Upper lobe of right lung (tissue), 1 donor: Measurements from ENCODE around the gene TMSB15C. TPM values are rescaled to one million over a fixed set of nuclear protein-coding genes. Genes with fewer than 3 reads are reported as not detected.
"Not testable (repeated sequence)": the region's sequence is repeated elsewhere in the genome, so short reads cannot be mapped to it uniquely, and the experiment has no call there.

Experiments used
- ATAC-seq: fragments of 200-7000 bp; cut with Tn5 transposase; one replicate; pipeline ENCODE4 v1.9.1; 2020; ENCODE audit warnings: mild to moderate bottlenecking, moderate library complexity
- DNase-seq: peaks from one replicate; pipeline ENCODE4 v3.0.0-alpha.2; 2020
- H3K27ac ChIP-seq: fragments of 200-600 bp; one replicate; pipeline ENCODE4 v1.8.0; 2022
- H3K27me3 ChIP-seq: fragments of 200-600 bp; one replicate; pipeline ENCODE4 v1.8.0; 2022; ENCODE audit warnings: mild to moderate bottlenecking
- H3K36me3 ChIP-seq: fragments of 200-600 bp; one replicate; pipeline ENCODE4 v1.8.0; 2022
- H3K4me1 ChIP-seq: fragments of 200-600 bp; one replicate; pipeline ENCODE4 v1.8.0; 2022
- H3K4me3 ChIP-seq: fragments of 200-600 bp; one replicate; pipeline ENCODE4 v1.8.0; 2022; ENCODE audit warnings: mild to moderate bottlenecking
- H3K9me3 ChIP-seq: fragments of 200-600 bp; one replicate; pipeline ENCODE4 v1.8.0; 2022
- intact Hi-C: fragments of 100-400 bp; cut with DNase I; formaldehyde crosslinking; loops from one replicate; pipeline ENCODE4 v1.11.0; 2022
- total RNA-seq: library from RNA; stranded (reverse); fragmentation: NEBNext Ultra II Directional; extraction: Animal tissue kit (Norgen Biotek cat#: 25700); gene quantifications from one replicate; pipeline ENCODE4 v1.2.1, GENCODE V29; 2021
- TF ChIP-seq, protein P1 (sequence below): fragments of 200-600 bp; IDR thresholded peaks from one replicate; pipeline ENCODE4 v1.8.0; 2022; ENCODE audit warnings: antibody characterized with exemption
- donor health status: DM: no; HTN: yes; CAD: no; lungs with severe emphysema.

The TMSB15C gene
- total RNA-seq, 1 donor from 2014 or later, result 1.0 TPM

DNA sequence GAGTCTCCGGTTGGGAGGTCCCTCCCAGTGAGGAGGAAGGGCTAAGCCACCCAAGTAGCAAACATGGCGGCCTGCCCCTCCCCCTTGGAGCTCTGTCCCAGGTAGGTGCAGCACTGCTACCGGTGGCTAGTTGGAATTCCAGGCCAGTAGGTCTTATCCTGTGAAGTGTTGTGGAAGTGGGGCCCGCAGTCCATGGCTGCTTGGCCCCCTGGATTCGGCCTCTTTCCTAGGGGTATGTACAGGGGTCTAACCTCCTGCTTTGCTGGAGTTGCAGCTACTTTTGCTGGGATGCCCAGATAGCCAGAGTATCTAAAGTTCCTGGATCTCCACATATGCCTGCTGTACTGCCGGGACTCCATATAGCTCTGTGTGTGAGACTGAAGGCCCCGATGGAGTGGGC lies 9.9 kb upstream of the TMSB15C start:
- intact Hi-C loops, result no loop called here
- Histone ChIP-seq H3K27ac (no peak overlapping the region), H3K27me3 (no peaks in the 10 kb centered on the region), H3K36me3 (no peaks in the 10 kb centered on the region), H3K4me3 (no peak overlapping the region), H3K9me3 (no peaks in the 10 kb centered on the region), H3K4me1 (no peaks in the 10 kb centered on the region)
- TF ChIP-seq, protein P1, sequence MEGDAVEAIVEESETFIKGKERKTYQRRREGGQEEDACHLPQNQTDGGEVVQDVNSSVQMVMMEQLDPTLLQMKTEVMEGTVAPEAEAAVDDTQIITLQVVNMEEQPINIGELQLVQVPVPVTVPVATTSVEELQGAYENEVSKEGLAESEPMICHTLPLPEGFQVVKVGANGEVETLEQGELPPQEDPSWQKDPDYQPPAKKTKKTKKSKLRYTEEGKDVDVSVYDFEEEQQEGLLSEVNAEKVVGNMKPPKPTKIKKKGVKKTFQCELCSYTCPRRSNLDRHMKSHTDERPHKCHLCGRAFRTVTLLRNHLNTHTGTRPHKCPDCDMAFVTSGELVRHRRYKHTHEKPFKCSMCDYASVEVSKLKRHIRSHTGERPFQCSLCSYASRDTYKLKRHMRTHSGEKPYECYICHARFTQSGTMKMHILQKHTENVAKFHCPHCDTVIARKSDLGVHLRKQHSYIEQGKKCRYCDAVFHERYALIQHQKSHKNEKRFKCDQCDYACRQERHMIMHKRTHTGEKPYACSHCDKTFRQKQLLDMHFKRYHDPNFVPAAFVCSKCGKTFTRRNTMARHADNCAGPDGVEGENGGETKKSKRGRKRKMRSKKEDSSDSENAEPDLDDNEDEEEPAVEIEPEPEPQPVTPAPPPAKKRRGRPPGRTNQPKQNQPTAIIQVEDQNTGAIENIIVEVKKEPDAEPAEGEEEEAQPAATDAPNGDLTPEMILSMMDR, result no peak
- no peak for DNase-seq
- ATAC-seq, result no peak

DNA sequence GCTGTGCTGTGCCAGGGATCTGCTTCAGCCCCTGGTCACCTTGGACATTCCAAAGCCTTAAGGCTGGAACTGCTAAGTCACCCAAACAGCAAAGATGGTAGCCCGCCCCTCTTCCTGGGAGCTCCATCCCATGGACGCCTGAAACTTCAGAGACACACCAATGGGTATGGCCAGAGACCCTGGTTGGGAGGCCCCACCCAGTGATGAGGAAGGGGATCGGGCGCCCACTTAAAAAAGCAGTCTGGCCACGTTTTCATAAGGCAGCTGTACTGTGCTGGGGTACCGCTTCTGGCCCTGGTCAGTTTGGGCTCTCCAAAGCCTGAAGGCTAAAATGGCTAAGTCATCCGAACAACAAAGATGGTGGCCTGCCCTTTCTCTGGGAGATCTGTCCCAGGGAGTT lies 9.4 kb upstream of the TMSB15C start:
- no peaks in the 10 kb centered on the region for H3K36me3 ChIP-seq
- H3K27me3 ChIP-seq, result no peaks in the 10 kb centered on the region
- intact Hi-C loops, result no loop called here
- no peak overlapping the region for H3K27ac ChIP-seq
- ATAC-seq (no peak), DNase-seq (no peak)
- no peak overlapping the region for H3K4me3 ChIP-seq
- H3K9me3 ChIP-seq, result no peaks in the 10 kb centered on the region
- no peaks in the 10 kb centered on the region for H3K4me1 ChIP-seq
- TF ChIP-seq, protein P1, result no peak

DNA sequence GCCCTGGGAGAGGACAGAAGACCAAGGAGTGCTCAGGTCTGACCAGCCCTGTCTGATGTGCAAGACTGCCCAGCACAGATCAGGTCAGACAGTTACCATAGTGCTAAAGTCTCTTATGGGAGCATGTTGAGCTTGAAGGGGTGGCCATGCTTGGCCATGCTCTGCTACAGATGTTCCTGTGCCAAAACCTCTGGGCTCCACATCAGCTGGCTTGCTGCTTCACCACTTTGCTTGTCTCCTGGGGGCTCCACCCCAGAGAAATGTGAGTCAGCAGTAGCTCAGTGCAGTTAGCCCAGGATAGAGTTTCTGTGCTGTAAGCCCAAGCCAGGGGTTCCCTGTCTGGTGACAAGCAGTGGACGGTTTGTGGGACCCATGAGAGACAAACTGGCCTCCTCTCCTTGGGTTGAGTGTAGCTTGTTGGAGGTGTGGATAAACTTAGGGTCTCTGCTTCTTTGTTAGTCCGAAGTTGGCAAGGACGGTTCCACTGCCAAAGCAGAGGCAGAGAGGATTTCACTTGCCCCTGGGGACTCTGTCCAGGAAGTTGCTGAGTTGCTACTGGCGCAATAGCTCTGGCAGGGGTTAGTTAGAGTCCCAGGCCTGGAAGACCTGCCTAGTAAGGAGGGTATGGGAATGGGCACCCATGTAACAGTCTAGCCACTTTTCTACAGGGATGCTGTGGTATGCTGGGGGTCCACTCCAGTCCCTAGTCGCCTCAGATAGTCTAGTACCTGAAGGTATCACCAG lies 8.7 kb upstream of the TMSB15C start:
- no peak for ATAC-seq
- TF ChIP-seq, protein P1, result no peak
- no peaks in the 10 kb centered on the region for H3K4me1 ChIP-seq
- no peak overlapping the region for H3K27ac ChIP-seq
- intact Hi-C loops, result no loop called here
- no peaks in the 10 kb centered on the region for H3K9me3 ChIP-seq
- DNase-seq, result no peak
- H3K27me3 ChIP-seq, result no peaks in the 10 kb centered on the region
- no peak overlapping the region for H3K4me3 ChIP-seq
- no peaks in the 10 kb centered on the region for H3K36me3 ChIP-seq

DNA sequence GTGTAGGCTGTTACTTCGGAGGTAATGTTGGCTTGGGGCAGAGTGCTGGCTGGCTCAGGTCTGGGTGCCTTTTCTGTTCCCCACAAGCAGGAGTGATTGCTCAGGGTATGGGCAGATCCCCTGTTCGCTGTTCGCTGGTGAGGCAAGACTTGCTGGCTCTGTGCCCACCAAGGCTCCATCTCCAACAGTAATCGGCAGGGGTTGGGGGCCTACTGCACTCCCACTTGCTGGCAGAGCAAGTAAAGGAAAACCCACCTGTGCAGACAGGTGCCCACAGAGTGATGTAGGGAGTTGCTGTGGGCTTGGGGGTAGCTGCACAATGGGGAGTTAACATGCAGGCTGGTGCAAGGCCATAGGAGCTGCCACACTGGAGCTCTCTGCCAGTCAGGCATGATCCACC lies 8.0 kb upstream of the TMSB15C start:
- no peak overlapping the region for H3K27ac ChIP-seq
- no peak overlapping the region for H3K4me3 ChIP-seq
- H3K27me3 ChIP-seq, result no peaks in the 10 kb centered on the region
- TF ChIP-seq, protein P1, result no peak
- intact Hi-C loops, result no loop called here
- ATAC-seq (no peak), DNase-seq (no peak)
- no peaks in the 10 kb centered on the region for H3K9me3 ChIP-seq
- no peaks in the 10 kb centered on the region for H3K36me3 ChIP-seq
- H3K4me1 ChIP-seq, result no peaks in the 10 kb centered on the region

DNA sequence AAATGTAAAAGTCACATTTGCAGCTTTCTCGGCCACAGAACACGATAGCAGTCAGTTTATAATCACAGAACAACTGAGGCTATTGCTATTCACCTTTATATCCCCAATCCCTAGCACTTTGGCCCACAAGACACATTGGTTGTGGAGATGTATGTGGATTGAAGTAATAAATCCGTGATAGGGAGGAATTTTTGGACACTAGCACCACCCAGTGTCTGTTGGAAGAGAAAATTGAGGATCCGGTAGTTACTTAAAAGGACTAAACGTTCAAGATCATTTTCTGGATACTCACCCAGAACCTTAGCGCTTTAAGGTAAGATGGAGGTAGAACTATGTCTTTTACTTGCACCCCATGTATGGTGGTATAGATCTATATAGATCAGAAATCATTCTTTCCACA lies 1.8 kb upstream of the TMSB15C start:
- H3K4me3 ChIP-seq, H3K36me3 ChIP-seq, DNase-seq, H3K9me3 ChIP-seq, H3K4me1 ChIP-seq, ATAC-seq, intact Hi-C loops, H3K27ac ChIP-seq, H3K27me3 ChIP-seq: not testable (repeated sequence)

DNA sequence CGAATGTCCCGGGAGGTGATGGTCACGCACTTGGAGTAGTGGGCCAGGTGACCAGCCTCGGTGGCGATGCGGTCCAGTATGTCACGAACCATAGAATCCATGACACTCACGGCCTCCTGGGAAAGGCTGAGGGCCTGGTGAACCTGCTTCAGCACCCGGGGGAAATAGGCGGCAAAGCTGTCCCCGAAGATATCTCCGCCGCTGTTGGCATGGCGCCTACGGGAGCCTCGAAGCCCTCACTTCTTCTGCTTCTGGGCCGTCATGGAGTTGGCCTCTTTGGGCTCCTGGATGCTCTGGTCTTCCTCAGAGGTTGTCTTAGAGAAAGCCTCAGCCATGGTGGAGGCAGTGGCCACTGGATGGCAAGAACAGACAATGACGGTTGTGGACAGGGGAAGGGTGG lies 13.4 kb downstream of the TMSB15C start:
- intact Hi-C loops, H3K36me3 ChIP-seq, H3K9me3 ChIP-seq, ATAC-seq, H3K4me3 ChIP-seq, DNase-seq, H3K4me1 ChIP-seq, H3K27me3 ChIP-seq, H3K27ac ChIP-seq: not testable (repeated sequence)

DNA sequence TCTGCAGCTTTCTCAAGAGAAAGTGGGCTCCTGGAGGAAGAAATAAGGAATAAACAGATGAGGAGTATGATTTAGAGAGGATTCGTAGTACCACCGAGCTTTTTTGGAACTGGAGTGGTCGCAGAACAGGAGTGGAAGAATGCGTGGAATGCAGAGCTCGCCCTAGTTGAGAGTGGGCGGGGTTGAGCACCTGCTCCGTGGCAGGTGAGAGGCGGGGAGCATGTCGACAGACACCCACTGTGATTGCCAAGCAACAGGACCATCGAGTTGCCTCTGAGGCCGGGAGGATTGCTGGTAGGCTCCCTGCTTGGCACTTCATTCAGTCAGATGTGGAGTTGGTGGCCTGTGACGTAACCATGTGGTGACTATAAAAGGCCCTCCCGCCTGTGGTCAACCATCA lies 21.1 kb downstream of the TMSB15C start:
- peak; percentile 64 for ATAC-seq

More for the DNA sequence above, 21.1 kb downstream of the TMSB15C start:
- H3K4me3 ChIP-seq, DNase-seq, H3K9me3 ChIP-seq, H3K27me3 ChIP-seq, H3K27ac ChIP-seq, H3K36me3 ChIP-seq, H3K4me1 ChIP-seq, intact Hi-C loops: not testable (repeated sequence)
